Sigmoid colon (tissue), 3 donors: ENCODE data around the gene RPA1.

Source experiments
- CTCF ChIP-seq, 4 experiments: fragments of 450-650 bp in 3 of 4; fragments of 200-600 bp in 1 of 4; IDR thresholded peaks; one replicate each; pipeline ENCODE4 v1.5.1; 2016 to 2019; ENCODE audit warnings: antibody characterized with exemption in 4 of 4, mild to moderate bottlenecking in 3 of 4, moderate library complexity in 2 of 4
- POLR2A ChIP-seq, 2 donors: fragments of 450-650 bp; IDR thresholded peaks; one replicate each; pipeline ENCODE4 v1.6.1; 2016; ENCODE audit warnings: antibody characterized with exemption in 2 of 2, mild to moderate bottlenecking in 2 of 2, moderate library complexity in 2 of 2

- TF ChIP-seq POLR2A (IDR thresholded peaks at IDR 0.05), result no peak
- no peak for TF ChIP-seq CTCF (IDR thresholded peaks at IDR 0.05)
These were observed 89.4 kb downstream of the RPA1 start for GRCh38 chr17:1919201-1919600.
